Stimulated activated effector memory CD8-positive, alpha-beta T cell treated with anti-CD3 and anti-CD28 coated beads, Interleukin-12 subunit alpha, Interleukin-12 subunit beta, amount 100 ng/mL, for 72 hours (primary cell): Measurements from ENCODE around the gene DNAH17.

Experiments used
- ATAC-seq: fragments of 150-1000 bp; cut with Tn5 transposase; 2 replicates; pipeline ENCODE4 v1.10.0; 2021
- DNase-seq, 2 donors: peaks; one replicate each; pipeline ENCODE4 v3.0.0; 2021 to 2022; ENCODE audit warnings: low spot score in 2 of 2
- H3K27ac Mint-ChIP-seq: one replicate; pipeline ENCODE4 v1.8.0; 2022; ENCODE audit warnings: mild to moderate bottlenecking, mixed read lengths
- H3K36me3 Mint-ChIP-seq: one replicate; pipeline ENCODE4 v1.8.0; 2022; ENCODE audit warnings: mild to moderate bottlenecking, mixed read lengths
- H3K4me1 Mint-ChIP-seq: one replicate; pipeline ENCODE4 v1.8.0; 2022; ENCODE audit warnings: mixed read lengths
- H3K4me3 Mint-ChIP-seq: one replicate; pipeline ENCODE4 v1.8.0; 2022; ENCODE audit warnings: mild to moderate bottlenecking, mixed read lengths
- H3K9me3 Mint-ChIP-seq: one replicate; pipeline ENCODE4 v1.8.0; 2022; ENCODE audit warnings: mixed read lengths

Gene DNAH17

DNA sequence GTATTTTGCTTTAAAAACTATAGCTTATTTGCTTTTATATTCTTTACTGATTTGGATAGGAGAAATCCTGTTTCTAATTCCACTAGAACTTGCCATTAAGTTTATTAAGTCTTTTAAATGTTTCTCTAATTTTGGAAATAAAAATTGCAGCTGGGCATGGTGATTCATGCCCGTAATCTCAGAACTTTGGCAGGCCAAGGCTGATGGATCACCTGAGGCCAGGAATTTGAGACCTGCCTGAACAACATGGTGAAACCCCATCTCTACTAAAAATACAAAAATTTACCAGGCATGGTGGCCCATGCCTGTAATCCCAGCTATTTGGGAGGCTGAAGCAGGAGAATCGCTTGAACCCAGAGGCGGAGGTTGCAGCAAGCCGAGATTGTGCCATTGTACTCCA, 30.7 kb downstream of the DNAH17 start:
- ATAC-seq (no peak), DNase-seq (no peak)
- no peak overlapping the region for H3K4me3 Mint-ChIP-seq
- H3K27ac Mint-ChIP-seq: no peak overlapping the region
- H3K36me3 Mint-ChIP-seq: no peaks in the 10 kb centered on the region
- no peaks in the 10 kb centered on the region for H3K4me1 Mint-ChIP-seq
- no peaks in the 10 kb centered on the region for H3K9me3 Mint-ChIP-seq

GRCh38 chr17:78544881-78545755, 32.1 kb downstream of the DNAH17 start:
- no peak for ATAC-seq
- no peaks in the 10 kb centered on the region for H3K9me3 Mint-ChIP-seq
- no peak overlapping the region for H3K4me3 Mint-ChIP-seq
- no peak overlapping the region for H3K27ac Mint-ChIP-seq
- H3K36me3 Mint-ChIP-seq: no peaks in the 10 kb centered on the region
- no peaks in the 10 kb centered on the region for H3K4me1 Mint-ChIP-seq
- DNase-seq: no peak

GRCh38 chr17:78541488-78542206, 35.5 kb downstream of the DNAH17 start:
- DNase-seq: no peak
- peaks cover under 1% of the 10 kb centered on the region for H3K4me1 Mint-ChIP-seq
- no peak overlapping the region for H3K27ac Mint-ChIP-seq
- H3K36me3 Mint-ChIP-seq: peaks cover 1% of the 10 kb centered on the region
- H3K9me3 Mint-ChIP-seq: no peaks in the 10 kb centered on the region
- no peak overlapping the region for H3K4me3 Mint-ChIP-seq
- no peak for ATAC-seq

- Mint-ChIP-seq H3K27ac (peak overlapping the region; percentile 52), H3K4me1 (peaks cover 17% of the 10 kb centered on the region), H3K36me3 (peaks cover 5% of the 10 kb centered on the region), H3K9me3 (no peaks in the 10 kb centered on the region), H3K4me3 (no peak overlapping the region)
- ATAC-seq (no peak), DNase-seq (no peak)
Measured at GRCh38 chr17:78539781-78540180, 37.4 kb downstream of the DNAH17 start.

DNA sequence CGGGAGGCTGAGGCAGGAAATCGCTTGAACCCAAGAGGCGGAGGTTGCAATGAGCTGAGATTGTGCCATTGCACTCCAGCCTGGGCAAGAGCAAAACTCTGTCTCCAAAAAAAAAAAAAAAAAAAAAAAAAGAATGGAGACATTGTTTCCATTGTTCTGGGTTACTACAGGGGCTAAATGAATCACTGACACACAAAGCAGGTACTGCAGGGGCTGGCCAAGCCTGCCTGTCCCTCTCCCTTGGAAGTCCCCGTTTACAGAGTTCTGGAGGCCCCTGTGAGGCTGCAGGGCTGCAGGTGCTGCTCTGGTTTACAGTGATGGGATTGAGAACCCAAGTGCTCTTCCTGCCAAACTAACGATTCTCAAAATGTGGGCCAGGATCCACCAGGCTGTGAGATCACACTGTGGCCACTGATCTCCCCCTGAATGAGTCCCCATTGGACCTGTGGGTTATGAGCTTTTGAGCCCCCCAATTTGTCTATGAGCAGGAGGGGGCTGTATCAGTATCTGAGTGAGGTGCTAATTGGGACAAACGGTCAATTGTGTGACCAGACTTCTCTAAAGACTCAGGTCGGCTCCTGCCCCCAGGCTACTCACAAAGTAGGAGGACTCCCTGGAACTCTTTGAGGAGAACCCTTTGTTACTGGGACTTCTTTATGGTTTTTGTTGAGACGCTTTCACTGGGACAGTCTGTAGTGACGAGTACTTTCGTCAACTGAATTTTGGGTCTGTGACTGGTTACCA, 39.0 kb downstream of the DNAH17 start:
- peaks cover 5% of the 10 kb centered on the region for H3K36me3 Mint-ChIP-seq
- H3K27ac Mint-ChIP-seq: peak overlapping the region; percentile 76
- peaks cover 28% of the 10 kb centered on the region for H3K4me1 Mint-ChIP-seq
- no peak overlapping the region for H3K4me3 Mint-ChIP-seq
- H3K9me3 Mint-ChIP-seq: no peaks in the 10 kb centered on the region
- DNase-seq (no peak), ATAC-seq (peak; percentile 70)

DNA sequence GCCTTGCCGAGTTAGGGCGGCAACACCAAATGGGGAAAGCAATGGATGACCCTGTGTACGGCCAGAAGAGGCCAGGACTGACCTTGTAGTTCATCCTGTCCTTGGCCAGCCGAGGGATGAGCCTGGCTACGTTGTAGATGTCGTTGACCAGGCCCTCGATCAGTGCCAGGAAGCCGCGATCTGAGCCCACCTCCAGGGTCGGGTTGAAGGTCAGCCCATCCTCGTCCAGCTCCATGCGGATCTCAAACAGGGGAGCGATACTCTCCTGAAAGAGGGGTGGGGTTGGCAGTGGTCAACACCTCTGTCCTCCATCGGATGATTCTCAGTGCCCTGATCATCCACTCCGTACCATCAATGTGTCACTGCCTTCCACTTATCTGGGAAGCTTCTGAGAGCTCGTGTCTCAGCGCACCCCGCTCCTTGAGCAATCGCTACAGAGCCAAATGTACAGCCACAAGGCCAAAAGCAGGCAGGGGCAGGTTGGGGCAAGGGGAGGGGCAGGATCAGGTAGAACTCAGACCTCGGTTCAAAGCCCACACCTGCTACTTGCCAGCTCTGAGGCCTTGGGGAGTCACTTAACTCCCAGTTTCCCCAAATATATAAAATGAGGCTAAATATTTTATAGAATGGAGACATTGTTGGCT, 39.9 kb downstream of the DNAH17 start:
- DNase-seq (no peak), ATAC-seq (no peak)
- no peak overlapping the region for H3K4me3 Mint-ChIP-seq
- no peaks in the 10 kb centered on the region for H3K9me3 Mint-ChIP-seq
- peaks cover 5% of the 10 kb centered on the region for H3K36me3 Mint-ChIP-seq
- peaks cover 35% of the 10 kb centered on the region for H3K4me1 Mint-ChIP-seq
- no peak overlapping the region for H3K27ac Mint-ChIP-seq

DNA sequence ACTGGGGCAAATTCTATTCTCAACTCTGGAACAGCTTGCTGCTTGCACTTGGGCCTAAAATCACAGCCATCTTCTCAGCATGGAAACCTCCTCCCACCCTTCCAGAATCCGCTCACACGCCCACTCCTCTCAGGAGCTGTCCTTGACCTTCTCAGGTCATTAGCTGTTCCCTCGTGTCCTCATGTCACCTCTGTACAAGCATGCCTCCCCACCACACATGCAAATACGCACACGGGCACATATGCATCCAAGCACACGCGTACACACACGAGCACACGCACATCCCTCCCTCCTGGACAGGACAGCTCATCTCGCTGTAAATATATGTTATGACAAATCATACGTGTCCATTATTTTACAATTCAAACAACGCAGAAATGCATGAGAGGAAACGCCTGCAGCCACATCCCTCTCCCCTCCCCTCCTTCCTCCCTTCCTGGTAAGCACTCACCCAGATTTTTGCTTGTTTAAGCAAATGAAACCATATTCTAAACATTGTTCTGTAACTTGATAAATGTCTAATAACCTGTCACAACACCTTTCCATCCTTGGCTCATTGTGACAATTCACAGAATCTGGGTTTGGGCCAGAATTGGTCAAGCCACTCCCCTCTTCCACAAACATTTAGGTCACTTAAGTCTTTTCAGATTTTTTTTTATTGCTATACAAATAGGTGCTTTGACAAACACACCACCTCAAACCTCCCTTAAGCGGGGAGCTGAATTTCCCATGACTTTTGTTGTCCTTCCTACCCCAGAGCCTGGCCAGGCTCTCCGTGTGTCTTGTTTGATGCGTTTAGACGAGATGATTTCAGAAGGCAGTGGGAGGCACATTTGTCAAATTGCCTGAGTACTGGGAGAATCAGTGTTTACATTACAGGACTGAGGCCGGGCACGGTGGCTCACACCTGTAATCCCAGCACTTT, 41.7 kb downstream of the DNAH17 start:
- H3K4me3 Mint-ChIP-seq: peak overlapping the region; percentile 38
- H3K9me3 Mint-ChIP-seq: no peaks in the 10 kb centered on the region
- H3K36me3 Mint-ChIP-seq: peaks cover 5% of the 10 kb centered on the region
- peaks cover 40% of the 10 kb centered on the region for H3K4me1 Mint-ChIP-seq
- H3K27ac Mint-ChIP-seq: peak overlapping the region; percentile 87
- ATAC-seq: peak; percentile 59
- DNase-seq: no peak

- Mint-ChIP-seq H3K4me3 (peak overlapping the region; percentile 38), H3K27ac (peak overlapping the region; percentile 87), H3K9me3 (no peaks in the 10 kb centered on the region), H3K4me1 (peaks cover 40% of the 10 kb centered on the region), H3K36me3 (peaks cover 5% of the 10 kb centered on the region)
- DNase-seq: no peak
- ATAC-seq: no peak
Measured at GRCh38 chr17:78534492-78535272, 42.5 kb downstream of the DNAH17 start.

DNA sequence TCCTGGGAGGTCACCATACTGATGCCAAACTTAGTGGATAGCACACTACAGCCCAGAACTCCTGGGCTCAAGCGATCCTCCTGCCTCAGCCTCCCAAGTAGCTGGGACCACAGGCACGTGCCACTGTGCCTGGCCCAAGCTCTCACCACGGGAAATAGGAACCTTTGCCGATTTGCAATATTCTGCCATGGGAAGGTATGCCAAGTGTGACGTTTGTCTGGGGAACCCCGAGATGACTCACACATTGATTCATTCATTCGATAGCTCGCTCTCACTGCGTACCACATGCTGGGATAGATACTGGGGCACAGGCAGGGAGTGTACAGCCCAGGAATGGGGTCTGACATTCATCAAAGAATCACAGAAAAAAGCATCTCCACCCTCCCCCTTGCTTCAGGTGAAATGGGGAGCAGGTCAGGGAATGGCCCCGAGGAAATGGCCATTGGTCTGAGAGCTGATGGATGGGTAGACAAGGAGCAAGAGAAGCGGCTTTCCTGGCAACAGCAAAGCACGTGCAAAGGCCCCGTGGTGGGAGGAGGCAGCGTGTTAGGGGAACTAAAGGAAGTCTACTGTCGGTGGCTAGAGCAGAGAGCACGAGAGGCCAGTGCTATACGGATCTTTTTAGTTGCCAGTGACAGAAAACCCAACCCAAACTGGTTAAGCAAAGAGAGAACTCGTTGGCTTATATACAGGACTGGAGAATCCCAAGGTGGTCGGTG, 44.1 kb downstream of the DNAH17 start:
- H3K4me1 Mint-ChIP-seq: peaks cover 40% of the 10 kb centered on the region
- no peak for DNase-seq
- H3K27ac Mint-ChIP-seq: peak overlapping the region; percentile 67
- H3K4me3 Mint-ChIP-seq: no peak overlapping the region
- ATAC-seq: peak; percentile 60
- no peaks in the 10 kb centered on the region for H3K9me3 Mint-ChIP-seq
- H3K36me3 Mint-ChIP-seq: peaks cover 5% of the 10 kb centered on the region

DNA sequence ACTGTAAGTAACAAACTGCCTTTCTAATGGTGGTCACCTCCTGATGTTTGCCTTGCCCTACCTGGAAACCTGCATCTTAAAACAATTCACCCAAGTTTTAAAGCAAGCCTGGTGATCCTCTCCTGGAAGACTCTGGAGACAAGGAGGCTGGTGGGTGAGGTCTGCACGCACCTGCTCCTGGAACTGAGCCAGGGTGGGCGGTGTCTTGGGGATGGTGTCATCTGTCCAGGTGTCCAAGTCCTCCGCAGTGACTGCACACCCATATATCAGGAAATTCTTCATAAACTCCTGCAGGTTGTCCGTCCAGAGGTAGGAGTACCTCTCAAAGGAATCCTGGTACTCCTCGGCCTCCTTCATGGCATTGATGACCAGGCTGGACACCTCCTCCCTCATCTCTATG, 44.9 kb downstream of the DNAH17 start:
- Mint-ChIP-seq H3K4me3 (no peak overlapping the region), H3K9me3 (no peaks in the 10 kb centered on the region), H3K36me3 (peaks cover 5% of the 10 kb centered on the region), H3K4me1 (peaks cover 40% of the 10 kb centered on the region), H3K27ac (peak overlapping the region; percentile 33)
- ATAC-seq (no peak), DNase-seq (no peak)

- DNase-seq: no peak
- ATAC-seq: no peak
- H3K9me3 Mint-ChIP-seq: no peaks in the 10 kb centered on the region
- no peak overlapping the region for H3K4me3 Mint-ChIP-seq
- no peaks in the 10 kb centered on the region for H3K36me3 Mint-ChIP-seq
- peaks cover 31% of the 10 kb centered on the region for H3K4me1 Mint-ChIP-seq
- no peak overlapping the region for H3K27ac Mint-ChIP-seq
Measured at GRCh38 chr17:78530675-78531074, 46.5 kb downstream of the DNAH17 start.

- Mint-ChIP-seq H3K4me3 (no peak overlapping the region), H3K4me1 (peaks cover 25% of the 10 kb centered on the region), H3K27ac (no peak overlapping the region), H3K36me3 (no peaks in the 10 kb centered on the region), H3K9me3 (no peaks in the 10 kb centered on the region)
- ATAC-seq: no peak
- no peak for DNase-seq
Measured at GRCh38 chr17:78529871-78530670, 47.1 kb downstream of the DNAH17 start.
